GM19468 (cell line): ENCODE data around the gene CCDC187.

Source experiments
- ATAC-seq: cut with Tn5 transposase; IDR thresholded peaks from one replicate; pipeline ENCODE4 v1.9.1; 2021; ENCODE audit warnings: mild to moderate bottlenecking, moderate library complexity, moderate number of reproducible peaks; ENCODE audit not compliant: unreplicated experiment; ENCODE audit errors: extremely low read depth

Gene CCDC187

GRCh38 chr9:136234597-136234996 lies 69.3 kb downstream of the CCDC187 start:
- no peak for ATAC-seq

DNA sequence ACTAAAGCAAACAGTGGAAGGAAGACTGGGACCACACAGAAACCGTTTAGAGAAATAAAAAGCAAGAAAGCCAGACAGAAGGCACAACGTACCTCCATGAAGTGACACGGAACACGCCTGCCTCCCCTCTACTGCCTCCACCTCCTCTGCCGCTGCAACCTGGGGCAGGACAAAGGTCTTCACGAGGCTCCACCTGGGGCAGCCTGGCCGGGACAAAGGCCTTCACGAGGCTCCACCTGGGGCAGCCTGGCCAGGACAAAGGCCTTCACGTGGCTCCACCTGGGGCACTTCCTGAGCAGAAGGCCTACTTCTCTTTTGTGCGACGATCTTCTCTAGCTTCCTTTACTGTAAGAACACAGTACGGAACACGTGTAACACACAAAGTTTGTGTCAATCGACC lies 70.0 kb downstream of the CCDC187 start:
- ATAC-seq: no peak

DNA sequence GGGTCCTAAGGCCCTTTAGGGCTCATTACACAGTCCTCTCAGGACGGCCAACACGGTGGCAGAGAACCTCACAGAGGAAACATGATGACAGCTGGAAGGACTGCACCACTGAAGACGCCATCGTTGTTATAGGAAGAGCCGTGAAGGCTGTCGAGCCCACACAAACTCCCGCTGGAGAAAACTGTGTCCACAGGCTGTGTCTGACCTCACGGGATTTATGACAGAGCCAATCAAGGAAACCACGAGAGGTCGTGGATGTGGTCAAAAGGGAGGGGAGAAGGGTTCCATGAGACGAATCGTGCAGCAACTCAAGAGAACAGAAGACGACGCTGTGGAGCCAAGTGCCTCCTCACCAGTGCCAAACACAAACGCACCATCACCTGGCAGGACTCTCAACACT lies 70.5 kb downstream of the CCDC187 start:
- no peak for ATAC-seq

DNA sequence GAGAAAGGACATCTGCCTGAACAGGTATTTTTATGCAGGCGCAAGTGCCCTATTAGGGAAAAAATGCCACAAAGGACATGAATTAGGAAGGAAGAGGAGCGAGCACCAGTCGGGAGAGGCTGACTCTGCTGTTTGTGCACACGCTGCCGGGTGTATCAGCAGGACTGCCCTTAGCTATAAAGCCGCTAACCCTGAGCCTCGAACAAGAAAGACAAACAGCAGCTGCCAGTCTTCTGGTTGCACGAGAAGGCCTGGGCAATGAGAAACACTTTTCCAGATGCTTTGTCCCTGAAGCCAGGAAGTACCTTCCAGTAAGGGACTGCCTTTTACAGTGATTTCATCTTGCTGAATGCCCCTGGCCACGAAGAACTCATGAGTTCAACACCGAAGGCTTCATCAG lies 70.9 kb downstream of the CCDC187 start:
- no peak for ATAC-seq

- no peak for ATAC-seq
These were observed 72.2 kb downstream of the CCDC187 start for GRCh38 chr9:136231478-136232297.

- no peak for ATAC-seq
These were observed 73.1 kb downstream of the CCDC187 start for GRCh38 chr9:136230773-136231172.

DNA sequence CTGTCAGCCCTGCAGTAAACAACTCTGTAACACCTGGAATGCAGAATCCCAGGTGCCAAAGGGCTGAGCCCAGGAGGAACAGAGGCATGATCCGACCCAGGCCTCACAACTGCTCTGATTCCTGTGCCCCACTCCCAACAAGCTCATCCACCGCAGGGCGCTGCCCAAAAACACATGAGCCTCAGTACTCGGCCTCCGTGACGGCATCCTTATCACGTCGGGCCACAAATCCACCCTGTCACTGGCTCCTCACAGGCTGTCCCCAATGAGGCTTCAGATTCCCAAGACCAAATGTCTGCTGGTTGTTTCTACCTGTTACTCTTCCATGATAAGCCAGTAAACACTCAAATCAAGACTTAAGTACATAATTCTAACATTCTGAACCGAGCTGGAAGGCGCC lies 73.5 kb downstream of the CCDC187 start:
- no peak for ATAC-seq

- no peak for ATAC-seq
These were observed 74.5 kb downstream of the CCDC187 start for GRCh38 chr9:136229096-136230065.

DNA sequence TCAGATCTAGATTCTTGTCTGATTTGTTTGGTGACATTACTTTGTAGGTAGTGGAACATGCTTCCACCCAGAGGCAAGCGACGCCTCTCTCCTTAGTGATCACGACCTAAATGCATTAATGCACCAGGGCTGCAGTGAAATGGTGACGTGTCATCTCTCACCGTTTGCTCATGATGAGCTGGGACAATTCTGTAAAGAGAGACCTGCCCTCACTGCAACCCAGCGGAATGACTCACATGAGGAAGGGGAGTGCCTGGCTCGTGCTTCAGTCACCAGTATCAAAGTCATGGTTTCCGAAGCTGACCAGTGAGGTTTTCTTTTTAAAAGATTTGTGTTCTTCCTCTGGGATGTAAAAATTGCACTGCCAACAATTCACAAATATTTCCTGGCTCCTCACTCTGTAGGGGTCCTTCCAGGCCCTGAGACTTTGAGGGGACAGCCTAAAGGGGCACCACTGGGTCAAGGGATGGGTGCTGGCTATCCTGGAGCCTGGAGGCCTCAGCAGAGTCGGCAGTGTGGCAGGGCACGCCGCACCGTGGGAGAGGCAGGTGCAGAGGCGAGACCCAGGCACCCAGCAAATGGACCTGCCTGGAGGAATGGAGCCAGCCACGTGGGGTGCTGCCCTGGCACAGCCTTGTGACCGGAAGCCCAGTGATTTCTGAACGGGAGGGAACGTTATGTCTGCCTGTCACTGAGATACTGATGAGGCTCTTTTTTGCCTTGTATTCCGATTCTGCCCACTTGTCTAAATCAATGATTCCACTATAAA lies 75.6 kb downstream of the CCDC187 start:
- no peak for ATAC-seq

- ATAC-seq: no peak
These were observed 77.0 kb downstream of the CCDC187 start for GRCh38 chr9:136226680-136227407.

DNA sequence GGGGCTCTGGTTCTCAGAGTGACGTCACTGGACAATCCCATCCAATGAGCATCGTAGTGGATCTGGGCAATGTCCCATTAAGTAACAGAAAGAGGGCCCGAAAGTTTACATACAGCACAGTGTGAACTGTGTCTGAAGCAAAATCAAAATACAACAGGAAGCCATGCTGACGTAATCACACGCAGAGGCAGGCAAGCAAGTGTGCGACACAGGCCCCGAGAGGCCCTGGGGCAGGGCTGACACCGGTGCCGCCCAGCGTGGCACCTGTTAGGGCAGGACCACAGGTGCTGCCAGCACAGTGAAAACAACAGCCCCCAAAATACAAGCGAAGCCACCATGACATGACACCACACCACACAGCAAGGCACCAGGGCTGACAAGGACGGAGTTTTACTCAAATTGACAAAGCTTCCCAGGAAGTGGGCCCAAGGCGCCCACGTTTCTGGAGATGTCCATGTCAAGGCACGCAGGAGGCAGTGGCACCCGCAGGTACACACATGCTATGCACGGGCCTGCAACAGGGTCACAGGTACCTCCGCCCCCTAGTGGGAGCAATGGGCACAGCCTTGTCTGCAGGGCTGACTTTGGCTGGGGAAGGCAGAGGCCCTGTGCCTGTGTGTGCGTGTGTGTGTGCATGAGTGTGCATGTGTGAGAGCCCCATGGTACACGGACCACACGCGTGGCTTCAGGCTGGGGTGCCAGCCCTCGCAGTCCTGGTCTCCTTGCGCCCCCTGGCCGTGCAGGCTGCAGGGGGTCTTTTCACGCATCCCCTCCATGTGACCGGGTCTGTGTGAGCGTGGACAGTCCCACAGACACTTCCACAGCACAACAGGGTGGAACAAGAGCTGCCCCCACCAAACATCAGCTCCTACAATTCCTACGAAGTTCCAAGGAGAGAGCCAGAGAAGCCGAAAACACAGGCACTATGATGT lies 77.9 kb downstream of the CCDC187 start:
- peak; percentile 17 for ATAC-seq

- no peak for ATAC-seq
These were observed 78.5 kb downstream of the CCDC187 start for GRCh38 chr9:136225366-136225747.

DNA sequence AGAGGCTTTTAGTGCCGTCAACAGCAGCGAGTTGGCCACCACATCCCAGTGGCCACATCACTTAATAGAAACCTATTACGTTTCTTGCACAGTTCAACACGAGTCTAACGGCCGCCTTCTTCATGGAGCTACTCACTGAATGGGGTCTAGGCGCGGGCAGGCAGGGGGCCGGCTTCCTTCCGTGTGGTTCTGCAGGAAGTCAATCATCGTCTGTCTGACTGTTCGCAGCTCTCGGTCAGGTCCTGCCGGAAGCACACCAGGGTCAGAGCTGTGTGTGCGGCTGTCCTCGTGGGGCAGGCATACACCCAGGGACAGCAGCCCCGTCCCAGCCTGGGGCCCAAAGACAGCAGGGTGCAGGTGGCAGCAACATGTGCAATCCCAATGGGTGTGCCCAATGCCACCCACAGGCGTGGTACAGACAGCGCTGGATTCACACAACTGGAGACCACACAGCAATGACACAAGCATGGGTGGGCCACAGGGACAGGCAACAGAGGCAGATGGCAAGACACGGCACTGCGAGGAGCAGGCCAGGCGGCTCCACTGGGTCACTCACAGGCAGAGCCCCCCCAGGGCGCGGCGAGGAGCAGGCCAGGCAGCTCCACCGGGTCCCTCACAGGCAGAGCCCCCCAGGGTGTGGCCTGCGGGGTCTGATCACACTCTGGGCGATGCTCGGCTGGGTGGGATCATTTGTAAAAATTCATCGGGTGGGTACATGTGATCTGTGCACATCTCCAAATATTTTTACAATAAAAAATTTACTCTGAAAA lies 79.8 kb downstream of the CCDC187 start:
- ATAC-seq: no peak

- ATAC-seq: no peak
These were observed 81.0 kb downstream of the CCDC187 start for GRCh38 chr9:136222906-136223285.

GRCh38 chr9:136222166-136222905 lies 81.6 kb downstream of the CCDC187 start:
- ATAC-seq: no peak

GRCh38 chr9:136220017-136220729 lies 83.7 kb downstream of the CCDC187 start:
- ATAC-seq: no peak

GRCh38 chr9:136219276-136219675 lies 84.6 kb downstream of the CCDC187 start:
- no peak for ATAC-seq
